RWPE2 (cell line): Measurements from ENCODE around the gene CLEC20A.

ENCODE experiments used
- ATAC-seq: fragments of 200-7000 bp; cut with Tn5 transposase; 3 replicates; pipeline ENCODE4 v1.9.1; 2021; ENCODE audit warnings: low read depth
- DNase-seq: peaks from one replicate; pipeline ENCODE4 v3.0.0-alpha.2; 2020; ENCODE audit warnings: low spot score
- H3K27ac ChIP-seq: fragments of 450-650 bp; 2 replicates; pipeline ENCODE4 v1.5.1; 2017; ENCODE audit warnings: mild to moderate bottlenecking; ENCODE audit not compliant: poor library complexity, severe bottlenecking
- H3K27me3 ChIP-seq: fragments of 250-450 bp; sonication (Bioruptor Pico); 2 replicates; pipeline ENCODE4 v1.5.1; 2021; ENCODE audit warnings: mild to moderate bottlenecking, moderate library complexity; ENCODE audit not compliant: insufficient read depth, poor library complexity, severe bottlenecking
- H3K36me3 ChIP-seq: fragments of 250-450 bp; sonication (Bioruptor Pico); 2 replicates; pipeline ENCODE4 v1.5.1; 2020; ENCODE audit warnings: low read depth, mild to moderate bottlenecking, moderate library complexity
- H3K4me1 ChIP-seq: fragments of 250-450 bp; sonication (Bioruptor Pico); 2 replicates; pipeline ENCODE4 v1.5.1; 2021; ENCODE audit warnings: mild to moderate bottlenecking, moderate library complexity; ENCODE audit not compliant: insufficient read depth, poor library complexity, severe bottlenecking
- H3K4me3 ChIP-seq: fragments of 250-450 bp; sonication (Bioruptor Pico); 2 replicates; pipeline ENCODE4 v1.5.1; 2021; ENCODE audit warnings: mild to moderate bottlenecking, moderate library complexity; ENCODE audit not compliant: severe bottlenecking
- H3K9me3 ChIP-seq: fragments of 250-450 bp; sonication (Bioruptor Pico); 2 replicates; pipeline ENCODE4 v1.5.1; 2021; ENCODE audit warnings: mild to moderate bottlenecking, moderate library complexity; ENCODE audit not compliant: severe bottlenecking
- TF ChIP-seq, protein P1 (sequence below): fragments of 450-650 bp; IDR thresholded peaks from one replicate; pipeline ENCODE4 v1.5.1; 2017; ENCODE audit warnings: mild to moderate bottlenecking, moderate library complexity; ENCODE audit not compliant: poor library complexity, severe bottlenecking

The CLEC20A gene

DNA sequence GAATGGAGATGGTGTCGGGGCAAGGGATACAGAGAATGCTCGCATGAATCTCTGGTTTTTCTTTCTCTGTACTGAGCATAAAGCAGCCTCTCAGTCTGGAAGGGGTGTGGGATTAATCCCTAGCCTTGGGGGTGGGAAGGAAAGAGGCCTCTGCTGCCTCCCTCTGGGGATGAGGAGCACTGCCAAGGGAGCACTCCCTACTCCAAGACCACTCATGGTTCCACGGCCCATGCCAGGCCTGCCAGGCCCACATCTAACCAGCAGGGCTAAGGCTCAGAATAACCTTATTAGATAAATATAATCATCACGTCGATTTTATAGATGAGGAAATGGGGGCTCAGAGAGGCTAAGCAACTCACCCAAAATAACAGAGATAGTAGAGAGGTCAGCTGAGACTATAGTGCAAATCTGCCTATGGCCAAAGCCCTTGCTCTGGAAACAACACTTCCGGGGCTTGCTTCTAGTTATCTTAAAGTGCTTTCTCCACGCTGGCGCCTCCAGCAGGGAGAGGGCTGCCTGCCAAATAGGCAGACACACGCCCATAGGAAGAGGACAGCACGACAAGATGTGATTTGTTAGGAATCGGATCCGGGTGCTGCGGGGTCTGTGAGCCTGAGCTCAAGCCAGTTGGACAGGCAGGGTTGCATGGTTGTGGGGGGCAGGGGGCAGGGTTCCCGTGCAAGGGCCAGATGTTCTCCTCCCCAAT, 16.7 kb upstream of the CLEC20A start:
- TF ChIP-seq, protein P1, sequence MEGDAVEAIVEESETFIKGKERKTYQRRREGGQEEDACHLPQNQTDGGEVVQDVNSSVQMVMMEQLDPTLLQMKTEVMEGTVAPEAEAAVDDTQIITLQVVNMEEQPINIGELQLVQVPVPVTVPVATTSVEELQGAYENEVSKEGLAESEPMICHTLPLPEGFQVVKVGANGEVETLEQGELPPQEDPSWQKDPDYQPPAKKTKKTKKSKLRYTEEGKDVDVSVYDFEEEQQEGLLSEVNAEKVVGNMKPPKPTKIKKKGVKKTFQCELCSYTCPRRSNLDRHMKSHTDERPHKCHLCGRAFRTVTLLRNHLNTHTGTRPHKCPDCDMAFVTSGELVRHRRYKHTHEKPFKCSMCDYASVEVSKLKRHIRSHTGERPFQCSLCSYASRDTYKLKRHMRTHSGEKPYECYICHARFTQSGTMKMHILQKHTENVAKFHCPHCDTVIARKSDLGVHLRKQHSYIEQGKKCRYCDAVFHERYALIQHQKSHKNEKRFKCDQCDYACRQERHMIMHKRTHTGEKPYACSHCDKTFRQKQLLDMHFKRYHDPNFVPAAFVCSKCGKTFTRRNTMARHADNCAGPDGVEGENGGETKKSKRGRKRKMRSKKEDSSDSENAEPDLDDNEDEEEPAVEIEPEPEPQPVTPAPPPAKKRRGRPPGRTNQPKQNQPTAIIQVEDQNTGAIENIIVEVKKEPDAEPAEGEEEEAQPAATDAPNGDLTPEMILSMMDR, result peak; percentile 8
- no peaks in the 10 kb centered on the region for H3K27me3 ChIP-seq
- H3K9me3 ChIP-seq, result no peaks in the 10 kb centered on the region
- no peak overlapping the region for H3K27ac ChIP-seq
- no peak overlapping the region for H3K4me3 ChIP-seq
- no peaks in the 10 kb centered on the region for H3K4me1 ChIP-seq
- ATAC-seq (no peak), DNase-seq (no peak)
- H3K36me3 ChIP-seq, result no peaks in the 10 kb centered on the region

DNA sequence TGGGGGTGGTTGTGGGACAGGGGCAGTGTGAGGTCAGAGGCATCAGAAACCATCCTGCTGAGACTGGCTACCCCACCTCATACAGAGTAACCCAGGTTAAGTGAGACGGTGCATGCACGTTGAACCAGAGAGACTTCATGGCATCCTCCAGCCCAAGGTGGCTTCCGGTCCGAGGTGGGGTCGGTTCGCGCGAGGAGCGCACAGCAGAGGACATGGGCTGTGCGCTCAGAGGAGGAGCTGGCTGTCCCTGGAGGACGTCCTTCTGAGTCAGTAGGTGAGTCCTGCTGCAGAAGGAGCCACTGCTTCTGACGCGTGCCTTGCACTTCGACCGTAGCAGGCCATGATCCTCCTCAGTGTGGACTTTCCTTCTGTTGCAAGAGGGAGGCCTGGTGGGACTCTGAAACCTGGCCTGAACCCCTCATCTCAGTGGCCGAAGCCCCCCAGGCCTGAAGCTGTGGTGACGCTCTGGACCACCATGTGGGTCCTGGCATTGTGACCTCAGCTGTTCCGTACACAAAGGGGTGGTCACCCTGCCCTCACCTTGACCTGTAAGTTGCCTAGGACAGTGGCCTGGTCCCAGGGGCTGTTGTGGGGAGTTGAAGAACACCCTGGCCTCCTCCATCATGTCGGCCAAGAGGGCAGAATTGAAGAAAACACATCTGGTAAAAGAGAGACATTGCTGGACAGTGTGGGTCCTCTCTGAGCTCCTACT, 16.0 kb upstream of the CLEC20A start, which contains the start of gene TEX35:
Gene TEX35 (plus strand): TSS at position 544 of the 712 bp plus-strand sequence. CDS start 80 bp downstream, at position 624.
- ATAC-seq (no peak), DNase-seq (no peak)
- TF ChIP-seq, protein P1, result no peak
- H3K9me3 ChIP-seq, result no peaks in the 10 kb centered on the region
- no peaks in the 10 kb centered on the region for H3K4me1 ChIP-seq
- no peak within 1 kb of the TSS for H3K4me3 ChIP-seq
- no peak within 1 kb of the TSS for H3K27ac ChIP-seq
- H3K36me3 ChIP-seq, result no peaks in the 10 kb centered on the region
- H3K27me3 ChIP-seq, result no peaks in the 10 kb centered on the region

DNA sequence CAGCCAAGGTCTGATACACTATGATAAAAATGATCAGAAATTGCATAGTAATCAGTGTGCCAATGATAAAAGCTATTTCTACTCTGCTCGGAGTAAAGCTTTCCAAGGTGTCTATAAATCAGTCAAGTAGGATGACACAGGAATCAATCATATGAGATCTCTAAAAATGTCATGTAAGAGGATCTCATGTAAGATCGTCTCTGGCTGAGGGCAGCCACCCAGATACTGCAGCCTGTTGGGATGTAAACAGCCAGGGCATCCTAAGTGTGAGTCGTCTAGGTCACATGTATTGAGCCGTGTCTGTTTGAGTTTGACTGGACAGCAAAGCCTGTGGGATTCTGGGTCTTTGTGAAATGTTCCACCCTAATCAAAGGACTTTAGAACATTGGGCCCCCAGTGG, 13.4 kb upstream of the CLEC20A start:
- ATAC-seq (no peak), DNase-seq (no peak)
- no peaks in the 10 kb centered on the region for H3K4me1 ChIP-seq

DNA sequence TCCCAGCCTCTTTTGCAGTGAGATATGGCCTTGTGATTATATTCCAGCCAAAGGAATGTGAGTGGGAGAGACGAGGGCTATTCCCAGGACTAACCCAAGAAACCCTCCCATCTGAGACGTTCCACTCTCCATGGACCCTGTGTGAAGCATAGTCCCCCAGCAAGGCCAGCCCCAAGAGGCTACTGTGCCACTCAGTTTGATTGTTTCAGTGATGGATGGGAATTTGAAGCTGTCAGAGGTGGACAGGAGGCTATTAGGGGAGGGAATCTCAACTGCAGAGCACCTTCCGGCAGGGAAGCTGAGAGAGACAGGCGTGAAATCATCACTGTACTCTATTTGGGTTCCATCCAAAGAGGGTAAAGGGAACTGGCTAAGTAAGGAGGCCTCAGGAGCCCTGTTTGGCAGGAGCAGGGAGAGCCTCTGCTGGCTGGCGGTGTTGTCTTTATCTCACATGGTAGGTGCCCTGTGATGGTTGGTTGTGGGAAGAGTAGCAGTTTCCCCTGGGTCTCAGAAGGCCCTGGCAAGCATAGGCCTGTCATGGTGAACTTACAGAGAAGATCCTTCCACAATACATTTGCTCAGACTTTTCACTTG, 12.7 kb upstream of the CLEC20A start:
- TF ChIP-seq, protein P1, result no peak
- Histone ChIP-seq H3K4me1 (no peaks in the 10 kb centered on the region), H3K27ac (no peak overlapping the region), H3K4me3 (no peak overlapping the region), H3K9me3 (no peaks in the 10 kb centered on the region), H3K36me3 (no peaks in the 10 kb centered on the region), H3K27me3 (no peaks in the 10 kb centered on the region)
- ATAC-seq (no peak; the same call in 2 of the 3 replicates), DNase-seq (peak; percentile 7)

More for the DNA sequence above, 13.4 kb upstream of the CLEC20A start:
- TF ChIP-seq, protein P1, result no peak
- H3K27ac ChIP-seq, result no peak overlapping the region
- no peaks in the 10 kb centered on the region for H3K27me3 ChIP-seq
- H3K4me3 ChIP-seq, result no peak overlapping the region
- no peaks in the 10 kb centered on the region for H3K36me3 ChIP-seq
- H3K9me3 ChIP-seq, result no peaks in the 10 kb centered on the region
